RCC 7860 (cell line): Measurements from ENCODE around the gene ROBO4.

ENCODE experiments used
- DNase-seq: peaks from one replicate; pipeline ENCODE4 v3.0.0-alpha.2; 2015; ENCODE audit warnings: low spot score
- FAIRE-seq: peaks from 2 replicates; lab custom pipeline; 2012; peaks lifted over from hg19 to GRCh38; lab: Jason Lieb, UNC

The ROBO4 gene

GRCh38 chr11:124875401-124875800 is 22.3 kb downstream of the ROBO4 start:
- no peak for DNase-seq
- no peak for FAIRE-seq

- no peak for DNase-seq
- no peak for FAIRE-seq
Measured at GRCh38 chr11:124874571-124875255, 23.0 kb downstream of the ROBO4 start.

- FAIRE-seq = no peak
- DNase-seq = no peak
Measured at GRCh38 chr11:124873951-124874350, 23.7 kb downstream of the ROBO4 start.

GRCh38 chr11:124872741-124873140 is 24.9 kb downstream of the ROBO4 start:
- DNase-seq = no peak

GRCh38 chr11:124872280-124872679 is 25.4 kb downstream of the ROBO4 start:
- FAIRE-seq (no peak), DNase-seq (no peak)

More at GRCh38 chr11:124872741-124873140, 24.9 kb downstream of the ROBO4 start:
- FAIRE-seq = no peak

GRCh38 chr11:124870430-124870829 is 27.2 kb downstream of the ROBO4 start:
- FAIRE-seq (no peak), DNase-seq (no peak)

GRCh38 chr11:124869856-124870387 is 27.7 kb downstream of the ROBO4 start:
- no peak for FAIRE-seq
- DNase-seq = no peak

GRCh38 chr11:124869331-124869730 is 28.3 kb downstream of the ROBO4 start:
- FAIRE-seq (no peak), DNase-seq (no peak)

GRCh38 chr11:124868331-124869274 is 29.1 kb downstream of the ROBO4 start:
- DNase-seq = no peak
- no peak for FAIRE-seq

- no peak for DNase-seq
- FAIRE-seq = no peak
Measured at GRCh38 chr11:124867700-124868099, 30.0 kb downstream of the ROBO4 start.

- FAIRE-seq (no peak), DNase-seq (no peak)
Measured at GRCh38 chr11:124865902-124866851, 31.5 kb downstream of the ROBO4 start.

GRCh38 chr11:124865181-124865901 is 32.3 kb downstream of the ROBO4 start, which contains the start of gene ROBO3:
Gene ROBO3 (plus strand): TSS chr11:124865432. CDS start chr11:124865578, 146 bp downstream.
- FAIRE-seq (no peak), DNase-seq (no peak)

- FAIRE-seq (no peak), DNase-seq (no peak)
Measured at GRCh38 chr11:124864892-124865180, 32.8 kb downstream of the ROBO4 start.

GRCh38 chr11:124864176-124864891 is 33.3 kb downstream of the ROBO4 start:
- FAIRE-seq (no peak), DNase-seq (no peak)

- FAIRE-seq (no peak), DNase-seq (no peak)
Measured at GRCh38 chr11:124863826-124864165, 33.9 kb downstream of the ROBO4 start.

GRCh38 chr11:124863137-124863825 is 34.4 kb downstream of the ROBO4 start:
- FAIRE-seq (no peak), DNase-seq (no peak)

- FAIRE-seq (no peak), DNase-seq (no peak)
Measured at GRCh38 chr11:124861670-124862069, 36.0 kb downstream of the ROBO4 start.

- DNase-seq (no peak), FAIRE-seq (no peak)
Measured at GRCh38 chr11:124859171-124859570, 38.5 kb downstream of the ROBO4 start.
